ENCODE data around the gene LAP3. TPM values are rescaled to one million over a fixed set of nuclear protein-coding genes. Genes with fewer than 3 reads are reported as not detected.

The LAP3 gene
- total and polyA plus RNA-seq, 11 donors = 14.4 to 281 (median 66.1) TPM

DNA sequence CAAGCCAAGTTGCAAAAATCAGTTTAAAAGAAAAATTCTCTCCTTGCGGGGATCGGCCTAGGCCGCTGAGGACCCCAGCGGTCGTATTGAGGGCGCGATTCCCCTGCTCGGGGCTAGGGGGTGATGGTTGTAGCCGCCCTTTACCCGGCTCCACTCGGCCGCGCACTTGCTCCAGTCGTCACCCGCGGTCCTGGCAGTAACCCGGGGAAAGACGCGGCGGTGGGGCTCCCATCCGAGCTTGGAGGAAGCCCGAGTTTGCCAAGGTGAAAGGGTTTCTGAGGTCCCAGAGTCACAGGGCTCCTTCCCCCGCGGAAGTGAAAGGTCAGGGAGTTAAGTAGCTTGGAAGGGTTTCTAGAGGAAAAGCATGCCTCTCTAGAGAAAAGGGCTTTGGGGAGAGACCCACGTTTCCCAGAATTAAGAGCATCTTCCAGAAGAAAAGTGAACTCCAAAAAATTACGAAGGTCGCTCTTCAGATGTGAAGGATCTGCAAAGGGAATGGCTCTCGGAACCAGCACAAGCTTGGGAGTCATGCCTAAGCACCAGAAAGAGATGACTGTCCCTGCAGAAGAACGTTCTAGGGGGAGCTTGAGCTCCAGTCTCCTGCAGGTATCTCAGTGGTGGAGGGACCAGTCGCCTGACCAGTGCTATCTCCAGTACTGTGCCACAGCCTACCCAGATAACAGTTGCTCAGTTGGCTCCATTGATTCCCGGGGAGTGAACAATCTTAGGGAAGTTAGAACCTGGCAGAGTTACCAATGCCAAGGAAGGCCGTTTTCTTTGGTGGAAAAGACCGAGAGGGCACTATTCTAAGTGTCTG is 875 bp downstream of the LAP3 start:
- intact Hi-C loops (cut with DNase I) = loop anchor here in 7 of 10 donors (1.0 to 10.0 kb wide), 7 partner anchors 34 to 232 kb away; partner anchors contain the start of genes MED28 (in 6 of the 7), QDPR (in 2 of the 7), DCAF16 (in 1 of the 7) and NCAPG (in 1 of the 7)
- peaks cover 0 to 36% (median 24%) of the 10 kb centered on the region in 9 donors for H3K36me3 ChIP-seq
- peak in 3 of 4 donors; percentile 12 to 24 (median 22) for ATAC-seq
- 5 to 8% (median 7%) methylated on average over 16 to 33 of the region's 33 CpGs for WGBS, 4 donors
- H3K9me3 ChIP-seq = no peaks in the 10 kb centered on the region
- peaks cover 0 to 54% (median 37%) of the 10 kb centered on the region in 12 donors for H3K4me1 ChIP-seq
- peak; percentile 54 to 79 (median 61) for DNase-seq
- TF ChIP-seq, protein P1, sequence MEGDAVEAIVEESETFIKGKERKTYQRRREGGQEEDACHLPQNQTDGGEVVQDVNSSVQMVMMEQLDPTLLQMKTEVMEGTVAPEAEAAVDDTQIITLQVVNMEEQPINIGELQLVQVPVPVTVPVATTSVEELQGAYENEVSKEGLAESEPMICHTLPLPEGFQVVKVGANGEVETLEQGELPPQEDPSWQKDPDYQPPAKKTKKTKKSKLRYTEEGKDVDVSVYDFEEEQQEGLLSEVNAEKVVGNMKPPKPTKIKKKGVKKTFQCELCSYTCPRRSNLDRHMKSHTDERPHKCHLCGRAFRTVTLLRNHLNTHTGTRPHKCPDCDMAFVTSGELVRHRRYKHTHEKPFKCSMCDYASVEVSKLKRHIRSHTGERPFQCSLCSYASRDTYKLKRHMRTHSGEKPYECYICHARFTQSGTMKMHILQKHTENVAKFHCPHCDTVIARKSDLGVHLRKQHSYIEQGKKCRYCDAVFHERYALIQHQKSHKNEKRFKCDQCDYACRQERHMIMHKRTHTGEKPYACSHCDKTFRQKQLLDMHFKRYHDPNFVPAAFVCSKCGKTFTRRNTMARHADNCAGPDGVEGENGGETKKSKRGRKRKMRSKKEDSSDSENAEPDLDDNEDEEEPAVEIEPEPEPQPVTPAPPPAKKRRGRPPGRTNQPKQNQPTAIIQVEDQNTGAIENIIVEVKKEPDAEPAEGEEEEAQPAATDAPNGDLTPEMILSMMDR (IDR thresholded peaks at IDR 0.05) = peak in 1 of 12 donors; percentile 3
- TF ChIP-seq POLR2A (IDR thresholded peaks at IDR 0.05) = no peak
- no peaks in the 10 kb centered on the region for H3K27me3 ChIP-seq
- H3K27ac ChIP-seq = peak overlapping the region; percentile 89 to 96 (median 94)
- H3K4me3 ChIP-seq = peak overlapping the region; percentile 47 to 96 (median 82)

DNA sequence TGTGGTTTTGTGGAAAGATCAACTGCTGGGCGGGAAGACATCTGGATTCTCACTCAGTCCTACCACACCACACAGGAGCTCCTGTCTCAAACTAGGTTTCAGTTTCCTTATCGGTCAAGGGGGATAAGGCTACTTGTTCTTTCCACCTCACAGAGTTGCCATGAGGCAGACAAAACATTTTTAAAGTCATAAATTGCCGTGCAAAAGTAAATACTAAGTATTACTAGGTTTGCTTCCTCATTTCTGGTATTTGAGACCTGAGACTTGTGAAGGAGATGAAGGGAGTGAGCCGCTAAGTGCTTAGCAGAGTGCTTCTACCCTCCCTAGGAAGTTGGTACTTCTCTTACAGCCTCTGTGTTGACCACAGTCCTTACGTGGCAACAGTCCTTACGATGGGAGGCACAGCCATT is 1.5 kb downstream of the LAP3 start:
- WGBS, 4 donors = 51 to 60% (median 54%) methylated on average over 6 of the region's 6 CpGs
- no peak for ATAC-seq
- intact Hi-C loops (cut with DNase I) = loop anchor here in 6 of 10 donors (5.0 to 10.0 kb wide), 4 partner anchors 34 to 226 kb away; partner anchors contain the start of genes MED28 (in 2 of the 6) and QDPR (in 2 of the 6)
- no peak for TF ChIP-seq POLR2A (IDR thresholded peaks at IDR 0.05)
- TF ChIP-seq, protein P1 (IDR thresholded peaks at IDR 0.05) = no peak
- Histone ChIP-seq H3K36me3 (peaks cover 0 to 42% (median 30%) of the 10 kb centered on the region in 9 donors), H3K27ac (peak overlapping the region; percentile 89 to 96 (median 94)), H3K27me3 (no peaks in the 10 kb centered on the region), H3K4me3 (peak overlapping the region; percentile 47 to 96 (median 82)), H3K9me3 (no peaks in the 10 kb centered on the region), H3K4me1 (peaks cover 0 to 54% (median 37%) of the 10 kb centered on the region in 12 donors)
- no peak for DNase-seq

DNA sequence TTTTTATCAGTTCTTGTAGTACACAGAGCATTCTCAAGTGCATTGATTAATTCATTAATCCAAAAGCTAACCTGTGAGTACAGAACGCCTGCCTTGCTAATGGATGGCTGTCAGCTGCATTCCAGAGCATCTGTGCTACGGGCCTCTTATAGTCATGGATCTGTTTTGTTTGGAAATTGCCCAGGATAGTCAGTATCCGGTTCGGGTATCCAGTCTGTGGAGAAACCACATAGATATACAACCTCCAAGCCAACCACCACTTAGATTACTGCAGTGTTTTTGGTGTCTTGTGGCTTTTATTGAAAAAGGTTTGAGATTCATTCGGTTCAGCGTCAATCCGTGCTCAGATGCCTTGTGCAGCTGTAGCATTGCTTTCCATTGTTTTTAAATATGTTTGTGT is 4.0 kb downstream of the LAP3 start:
- Histone ChIP-seq H3K9me3 (no peaks in the 10 kb centered on the region), H3K4me1 (peaks cover 0 to 54% (median 37%) of the 10 kb centered on the region in 12 donors), H3K27me3 (no peaks in the 10 kb centered on the region), H3K27ac (peak overlapping the region; percentile 8 to 96 (median 79)), H3K36me3 (peaks cover 5 to 66% (median 55%) of the 10 kb centered on the region in 9 donors), H3K4me3 (peak overlapping the region in 9 of 12 donors; percentile 0 to 91 (median 26))
- TF ChIP-seq, protein P1 (IDR thresholded peaks at IDR 0.05) = no peak
- TF ChIP-seq POLR2A (IDR thresholded peaks at IDR 0.05) = no peak
- no peak for DNase-seq
- ATAC-seq = no peak
- intact Hi-C loops (cut with DNase I) = loop anchor here in 1 of 10 donors (5.0 kb wide), 1 partner anchor 36 kb away; no protein-coding TSS in a partner anchor
- 49 to 66% (median 53%) methylated on average over 7 of the region's 7 CpGs for WGBS, 4 donors

DNA sequence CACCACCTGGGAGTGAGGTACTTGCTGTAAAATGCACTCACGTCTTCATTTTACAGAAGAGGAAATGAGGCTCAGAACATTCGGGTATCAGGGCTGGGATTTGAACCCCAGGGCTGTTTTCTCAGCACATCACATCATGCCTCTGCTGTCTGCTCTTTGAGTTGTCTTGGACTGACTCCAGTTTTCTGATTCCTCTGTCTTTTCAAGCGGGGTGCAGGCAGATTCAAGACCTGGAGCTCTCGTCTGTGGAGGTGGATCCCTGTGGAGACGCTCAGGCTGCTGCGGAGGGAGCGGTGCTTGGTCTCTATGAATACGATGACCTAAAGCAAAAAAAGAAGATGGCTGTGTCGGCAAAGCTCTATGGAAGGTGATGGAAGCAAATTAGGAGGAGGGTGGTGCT is 6.3 kb downstream of the LAP3 start:
- Histone ChIP-seq H3K27me3 (no peaks in the 10 kb centered on the region), H3K27ac (peak overlapping the region in 1 of 12 donors; percentile 96), H3K4me3 (no peak overlapping the region), H3K36me3 (peaks cover 5 to 90% (median 78%) of the 10 kb centered on the region in 9 donors), H3K9me3 (no peaks in the 10 kb centered on the region), H3K4me1 (peaks cover 0 to 45% (median 29%) of the 10 kb centered on the region in 12 donors)
- intact Hi-C loops (cut with DNase I) = loop anchor here in 2 of 10 donors (2.0 to 5.0 kb wide), 2 partner anchors 32 to 34 kb away; partner anchors contain the start of gene MED28 (in 1 of the 2)
- no peak for TF ChIP-seq POLR2A (IDR thresholded peaks at IDR 0.05)
- TF ChIP-seq, protein P1 (IDR thresholded peaks at IDR 0.05) = no peak
- ATAC-seq = no peak
- DNase-seq = no peak
- WGBS, 4 donors = 85 to 90% (median 88%) methylated on average over 9 of the region's 9 CpGs

All from heart left ventricle (tissue), 16 donors.